ENCODE measurements around the gene BPTF.

DNA sequence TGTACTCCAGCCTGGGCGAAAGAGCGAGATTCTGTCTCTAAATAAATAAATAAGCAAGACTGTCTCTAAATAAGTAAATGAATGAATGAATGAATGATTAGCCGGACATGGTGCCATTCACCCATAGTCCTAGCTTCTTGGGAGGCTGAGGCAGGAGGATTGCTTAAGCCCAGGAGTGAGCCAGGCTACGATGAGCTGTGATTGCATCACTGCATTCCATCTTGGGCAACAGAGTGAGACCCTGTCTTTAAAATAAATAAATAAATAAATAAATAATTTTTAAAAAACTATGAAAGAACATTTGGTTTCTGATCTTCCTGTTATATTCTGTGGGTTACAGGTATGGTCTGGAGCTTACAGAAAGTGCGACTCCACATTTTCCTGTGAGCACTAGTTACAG lies 105.9 kb downstream of the BPTF start:
- TF ChIP-seq EZH2phosphoT487 (IDR thresholded peaks at IDR 0.05; ENCODE audit: insufficient read depth, low read depth) (no peak), EZH2 (IDR thresholded peaks at IDR 0.05; ENCODE audit: insufficient read depth, poor library complexity, severe bottlenecking) (no peak)

Data from GM23248 (cell line).